Stimulated activated CD8-positive, alpha-beta memory T cell treated with anti-CD3 and anti-CD28 coated beads, Interleukin-15, amount 100 ng/mL, for 1 hour (primary cell): ENCODE data around the gene CHSY1.
"Not testable (repeated sequence)": the region's sequence is repeated elsewhere in the genome, so short reads cannot be mapped to it uniquely, and the experiment has no call there.

Experiments
- DNase-seq: peaks from one replicate; pipeline ENCODE4 v3.0.0-alpha.2; 2020; ENCODE audit warnings: low read depth

The CHSY1 gene, protein sequence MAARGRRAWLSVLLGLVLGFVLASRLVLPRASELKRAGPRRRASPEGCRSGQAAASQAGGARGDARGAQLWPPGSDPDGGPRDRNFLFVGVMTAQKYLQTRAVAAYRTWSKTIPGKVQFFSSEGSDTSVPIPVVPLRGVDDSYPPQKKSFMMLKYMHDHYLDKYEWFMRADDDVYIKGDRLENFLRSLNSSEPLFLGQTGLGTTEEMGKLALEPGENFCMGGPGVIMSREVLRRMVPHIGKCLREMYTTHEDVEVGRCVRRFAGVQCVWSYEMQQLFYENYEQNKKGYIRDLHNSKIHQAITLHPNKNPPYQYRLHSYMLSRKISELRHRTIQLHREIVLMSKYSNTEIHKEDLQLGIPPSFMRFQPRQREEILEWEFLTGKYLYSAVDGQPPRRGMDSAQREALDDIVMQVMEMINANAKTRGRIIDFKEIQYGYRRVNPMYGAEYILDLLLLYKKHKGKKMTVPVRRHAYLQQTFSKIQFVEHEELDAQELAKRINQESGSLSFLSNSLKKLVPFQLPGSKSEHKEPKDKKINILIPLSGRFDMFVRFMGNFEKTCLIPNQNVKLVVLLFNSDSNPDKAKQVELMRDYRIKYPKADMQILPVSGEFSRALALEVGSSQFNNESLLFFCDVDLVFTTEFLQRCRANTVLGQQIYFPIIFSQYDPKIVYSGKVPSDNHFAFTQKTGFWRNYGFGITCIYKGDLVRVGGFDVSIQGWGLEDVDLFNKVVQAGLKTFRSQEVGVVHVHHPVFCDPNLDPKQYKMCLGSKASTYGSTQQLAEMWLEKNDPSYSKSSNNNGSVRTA

GRCh38 chr15:101251830-101252820 lies at the start of gene CHSY1:
Gene CHSY1 (minus strand): TSS chr15:101252048. CDS start chr15:101251456, 592 bp downstream.
- DNase-seq = peak; percentile 68

DNA sequence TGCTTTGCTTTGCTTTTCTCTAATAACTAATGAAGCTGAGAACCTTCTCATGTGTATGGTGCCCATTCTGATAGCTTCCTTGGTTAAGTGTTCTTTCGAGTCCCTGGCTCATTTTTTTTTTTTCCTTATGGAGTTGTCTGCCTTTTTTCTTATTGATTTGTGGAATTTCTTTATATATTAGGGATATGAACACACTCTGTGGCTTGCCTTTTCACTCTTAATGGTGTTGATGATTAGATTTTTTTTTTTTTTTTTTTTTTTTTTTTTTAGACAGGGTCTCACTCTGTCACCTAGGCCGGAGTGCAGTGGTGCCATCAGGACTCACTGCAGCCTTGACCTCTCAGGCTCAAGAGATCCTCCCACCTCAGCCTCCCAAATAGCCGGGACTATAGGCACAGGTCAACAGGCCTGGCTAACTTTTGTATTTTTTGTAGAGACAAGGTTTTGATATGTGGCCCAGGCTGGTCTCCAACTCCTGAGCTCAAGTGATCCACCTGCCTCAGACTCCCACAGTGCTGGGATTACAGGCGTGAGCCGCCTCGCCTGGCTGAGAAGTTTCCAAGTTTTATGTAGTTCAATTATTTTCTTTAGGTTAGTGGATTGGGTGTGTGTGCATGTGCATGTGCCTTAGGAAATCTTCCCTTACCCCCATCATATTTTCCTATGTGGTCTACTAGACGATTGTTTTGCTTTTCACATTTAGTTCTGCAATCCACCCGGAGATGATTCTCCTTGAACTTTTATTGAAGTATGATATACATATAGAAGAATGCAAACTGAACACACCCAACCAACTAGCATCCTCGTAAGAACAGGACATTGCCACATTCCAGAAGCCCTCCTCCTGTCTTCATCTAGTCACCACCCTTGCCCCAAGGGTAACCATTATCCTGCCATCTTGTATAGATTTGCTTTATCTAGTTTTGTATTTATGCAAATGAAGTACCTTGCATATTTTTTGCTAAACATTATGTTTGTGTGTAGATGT lies 44.9 kb upstream of the CHSY1 start:
- DNase-seq = no peak

DNA sequence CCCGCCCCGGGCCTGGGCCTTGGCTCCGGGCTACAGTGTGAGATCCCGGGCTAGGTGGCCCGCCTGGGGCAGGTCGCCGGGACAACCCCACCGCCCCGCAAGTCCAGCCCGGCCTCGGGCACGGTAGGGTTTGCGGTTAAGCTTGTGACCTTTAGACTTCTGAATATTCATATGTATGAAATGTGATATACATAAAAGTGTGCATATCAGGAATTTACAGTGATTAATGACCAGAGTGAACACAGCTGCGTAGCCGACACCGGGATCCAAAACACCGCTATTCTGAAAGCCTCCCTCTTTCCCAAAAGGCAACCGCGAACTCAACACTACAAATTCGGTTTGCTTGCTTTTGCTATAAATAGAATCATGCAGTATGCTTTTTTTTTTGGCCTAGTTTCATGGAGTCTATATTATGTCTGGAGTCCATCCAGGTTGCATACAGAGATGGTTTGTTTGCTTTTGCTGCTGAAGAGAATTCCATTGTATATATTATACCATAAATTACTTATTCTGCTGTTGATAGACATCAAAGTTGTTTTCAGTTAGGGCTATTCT lies 43.8 kb upstream of the CHSY1 start:
- DNase-seq = no peak

DNA sequence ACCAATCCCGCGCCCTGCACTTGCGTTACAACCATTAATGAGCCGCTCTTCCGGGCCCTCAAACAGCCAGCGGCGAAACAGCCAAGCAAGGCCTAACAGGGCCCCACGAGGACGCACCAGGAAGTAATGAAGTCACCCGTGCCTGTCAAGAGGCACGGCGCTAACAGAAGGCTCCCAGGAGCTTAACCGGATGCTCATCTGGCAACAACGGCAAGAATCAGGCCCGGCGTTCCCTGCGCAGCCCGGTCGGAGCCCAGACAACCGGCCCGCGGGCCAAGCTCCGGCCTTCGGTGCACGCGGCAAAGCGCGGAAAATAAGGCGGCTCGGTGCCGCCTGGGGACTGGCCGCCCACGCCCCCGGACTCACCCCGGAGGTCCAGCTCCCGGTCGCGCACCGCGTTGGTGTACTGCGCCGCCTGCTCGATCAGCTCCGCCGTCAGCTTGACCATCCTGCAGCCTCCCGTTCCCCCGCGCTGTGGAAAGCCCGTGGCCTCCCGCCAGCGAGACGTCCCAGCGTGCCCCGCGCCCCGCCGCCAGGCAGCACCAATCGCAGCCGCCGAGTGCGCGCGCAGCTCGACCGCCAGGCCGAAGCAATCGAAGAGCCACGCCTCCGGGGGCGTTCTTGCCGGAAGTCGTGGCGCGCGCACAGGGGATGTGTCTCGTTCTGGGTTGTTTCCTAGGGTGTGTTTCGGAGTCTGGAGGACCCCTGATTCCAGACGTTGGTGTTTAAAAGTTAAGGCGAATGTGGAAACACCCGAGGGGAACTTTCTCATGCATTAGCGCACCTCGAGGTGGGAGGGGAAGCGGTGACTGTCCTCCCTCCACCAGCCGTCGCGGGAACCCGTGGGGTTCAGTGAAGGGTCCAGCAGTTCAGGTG lies 43.1 kb upstream of the CHSY1 start, which contains the start of gene SNRPA1:
Gene SNRPA1 (minus strand): TSS at position 518 of the 876 bp plus-strand sequence. CDS start 70 bp downstream, at position 448.
- DNase-seq = peak; percentile 92

DNA sequence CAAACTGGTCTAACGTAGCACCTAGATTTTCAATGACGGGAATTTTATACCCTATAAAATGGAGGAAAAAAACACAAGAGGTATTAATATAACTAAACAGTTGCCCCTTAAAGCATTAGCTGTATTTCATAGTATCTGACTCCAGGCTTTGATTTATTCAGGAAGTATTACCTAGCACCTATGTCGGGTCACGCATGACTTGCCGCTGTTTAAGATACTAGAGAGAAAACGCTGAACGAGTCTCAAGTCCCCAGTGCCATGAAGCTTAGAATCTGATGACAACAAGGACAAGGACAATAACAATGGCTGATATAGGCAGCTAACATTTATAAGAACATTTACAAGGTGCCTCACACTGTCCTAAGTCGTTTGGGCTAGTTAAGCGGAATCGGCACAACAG lies 41.3 kb upstream of the CHSY1 start:
- DNase-seq = no peak

DNA sequence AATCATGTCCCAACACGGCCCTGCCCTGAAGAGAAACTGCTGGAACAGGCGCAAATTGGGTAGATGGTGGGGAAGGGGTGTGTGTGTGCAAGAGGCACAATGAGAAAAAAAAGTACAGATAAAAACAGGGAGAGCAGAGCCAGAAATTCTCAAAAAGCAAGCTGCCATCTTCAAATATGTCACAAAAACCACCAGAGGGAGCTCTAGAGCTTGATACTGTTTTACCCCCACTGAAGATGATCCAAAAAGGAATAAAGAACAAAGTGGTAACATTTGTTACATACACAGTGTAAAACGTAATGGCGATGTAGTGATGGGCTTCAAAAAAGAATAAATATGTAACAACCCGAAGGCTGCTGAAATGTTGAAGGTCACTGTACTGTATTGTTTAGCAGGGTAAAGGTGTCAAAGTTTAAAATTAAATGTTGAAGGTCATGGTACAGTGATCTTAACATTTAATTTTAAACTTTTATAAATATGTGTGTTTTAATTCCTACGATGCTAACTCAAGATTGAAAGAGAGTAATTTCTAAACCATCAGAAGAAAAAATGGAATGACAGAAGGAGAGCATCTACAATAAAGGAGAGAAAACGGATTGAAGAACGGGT lies 37.2 kb upstream of the CHSY1 start:
- DNase-seq = no peak

DNA sequence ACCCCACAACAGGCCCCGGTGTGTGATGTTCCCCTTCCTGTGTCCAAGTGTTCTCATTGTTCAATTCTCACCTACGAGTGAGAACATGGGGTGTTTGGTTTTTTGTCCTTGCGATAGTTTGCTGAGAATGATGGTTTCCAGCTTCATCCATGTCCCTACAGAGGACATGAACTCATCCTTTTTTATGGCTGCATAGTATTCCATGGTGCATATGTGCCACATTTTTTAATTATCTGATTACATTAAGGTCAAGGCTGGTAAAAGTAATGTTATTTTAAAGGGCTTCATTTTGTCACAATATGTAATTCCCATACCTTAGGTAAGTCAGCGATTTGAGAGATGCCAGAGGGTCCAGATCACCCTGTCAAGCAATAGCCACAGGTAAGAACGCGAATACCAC lies 35.5 kb upstream of the CHSY1 start:
- DNase-seq = not testable (repeated sequence)

GRCh38 chr15:101286471-101287114 lies 34.7 kb upstream of the CHSY1 start:
- DNase-seq = no peak

- no peak for DNase-seq
Measured at GRCh38 chr15:101283931-101284330, 32.1 kb upstream of the CHSY1 start.

DNA sequence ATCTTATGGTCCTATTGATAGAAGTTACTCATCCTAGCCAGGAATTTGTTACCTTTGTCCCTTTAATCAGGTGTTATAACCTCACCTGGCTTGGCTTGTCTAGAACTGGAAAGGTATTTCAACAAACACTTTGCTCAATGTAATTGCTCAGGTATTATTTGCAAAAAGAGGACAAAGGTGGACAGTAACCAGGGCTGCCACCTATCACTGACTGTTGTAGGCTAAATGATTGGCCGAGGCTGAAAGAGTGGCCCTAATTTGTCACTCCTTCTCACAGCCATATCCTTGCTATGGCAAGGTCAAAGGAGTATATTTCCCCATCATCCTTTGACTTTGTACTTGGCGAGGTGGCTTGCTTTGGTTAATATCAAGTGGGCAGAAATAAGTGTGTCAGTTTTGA lies 28.2 kb upstream of the CHSY1 start:
- DNase-seq = no peak

DNA sequence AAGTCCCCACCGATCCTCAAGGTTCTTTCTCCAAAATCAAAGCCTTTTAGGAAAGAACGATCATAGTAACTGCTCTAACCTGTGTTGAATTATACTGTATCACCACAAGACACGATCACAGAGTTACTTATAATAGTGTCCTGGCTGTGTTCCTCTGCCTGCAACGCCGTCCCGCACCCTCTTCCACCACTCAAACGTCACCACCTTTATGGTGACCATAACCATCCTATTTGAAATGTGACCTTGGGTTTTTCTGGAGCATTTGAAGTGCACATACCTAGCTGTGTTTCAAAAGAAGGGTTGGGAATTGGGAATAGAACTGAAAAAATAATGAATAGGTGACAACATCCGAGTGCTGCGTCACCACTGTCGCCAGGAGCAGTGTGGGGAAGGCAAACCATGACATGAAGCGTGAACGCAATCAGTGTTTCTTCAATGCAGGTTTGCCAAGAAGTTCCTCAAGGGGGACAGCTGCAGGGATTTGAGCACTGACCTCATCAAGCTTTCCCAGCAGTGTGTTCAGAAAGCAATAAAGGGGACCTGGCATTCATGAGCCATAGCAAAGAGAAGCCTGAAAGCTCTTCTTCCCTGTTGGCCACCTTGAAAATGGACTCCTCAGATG lies 26.2 kb upstream of the CHSY1 start:
- DNase-seq = no peak

- peak; percentile 72 for DNase-seq
Measured at GRCh38 chr15:101277038-101277822, 25.4 kb upstream of the CHSY1 start, which contains the start of gene SELENOS. Gene SELENOS (minus strand): TSS chr15:101277485. CDS start chr15:101277417, 68 bp downstream.

GRCh38 chr15:101276501-101277037 lies 24.7 kb upstream of the CHSY1 start:
- DNase-seq = no peak

GRCh38 chr15:101275018-101275417 lies 23.2 kb upstream of the CHSY1 start:
- DNase-seq = no peak

- DNase-seq = no peak
Measured at GRCh38 chr15:101273534-101273933, 21.7 kb upstream of the CHSY1 start.

GRCh38 chr15:101272584-101272983 lies 20.7 kb upstream of the CHSY1 start:
- no peak for DNase-seq
